ENCODE results near the gene UNC45B. TPM values are rescaled to one million over a fixed set of nuclear protein-coding genes. Genes with fewer than 3 reads are reported as not detected.
"Not testable (repeated sequence)": the region's sequence is repeated elsewhere in the genome, so short reads cannot be mapped to it uniquely, and the experiment has no call there.

Gene UNC45B, protein sequence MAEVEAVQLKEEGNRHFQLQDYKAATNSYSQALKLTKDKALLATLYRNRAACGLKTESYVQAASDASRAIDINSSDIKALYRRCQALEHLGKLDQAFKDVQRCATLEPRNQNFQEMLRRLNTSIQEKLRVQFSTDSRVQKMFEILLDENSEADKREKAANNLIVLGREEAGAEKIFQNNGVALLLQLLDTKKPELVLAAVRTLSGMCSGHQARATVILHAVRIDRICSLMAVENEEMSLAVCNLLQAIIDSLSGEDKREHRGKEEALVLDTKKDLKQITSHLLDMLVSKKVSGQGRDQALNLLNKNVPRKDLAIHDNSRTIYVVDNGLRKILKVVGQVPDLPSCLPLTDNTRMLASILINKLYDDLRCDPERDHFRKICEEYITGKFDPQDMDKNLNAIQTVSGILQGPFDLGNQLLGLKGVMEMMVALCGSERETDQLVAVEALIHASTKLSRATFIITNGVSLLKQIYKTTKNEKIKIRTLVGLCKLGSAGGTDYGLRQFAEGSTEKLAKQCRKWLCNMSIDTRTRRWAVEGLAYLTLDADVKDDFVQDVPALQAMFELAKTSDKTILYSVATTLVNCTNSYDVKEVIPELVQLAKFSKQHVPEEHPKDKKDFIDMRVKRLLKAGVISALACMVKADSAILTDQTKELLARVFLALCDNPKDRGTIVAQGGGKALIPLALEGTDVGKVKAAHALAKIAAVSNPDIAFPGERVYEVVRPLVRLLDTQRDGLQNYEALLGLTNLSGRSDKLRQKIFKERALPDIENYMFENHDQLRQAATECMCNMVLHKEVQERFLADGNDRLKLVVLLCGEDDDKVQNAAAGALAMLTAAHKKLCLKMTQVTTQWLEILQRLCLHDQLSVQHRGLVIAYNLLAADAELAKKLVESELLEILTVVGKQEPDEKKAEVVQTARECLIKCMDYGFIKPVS
- total RNA-seq: not detected in 2 replicates

DNA sequence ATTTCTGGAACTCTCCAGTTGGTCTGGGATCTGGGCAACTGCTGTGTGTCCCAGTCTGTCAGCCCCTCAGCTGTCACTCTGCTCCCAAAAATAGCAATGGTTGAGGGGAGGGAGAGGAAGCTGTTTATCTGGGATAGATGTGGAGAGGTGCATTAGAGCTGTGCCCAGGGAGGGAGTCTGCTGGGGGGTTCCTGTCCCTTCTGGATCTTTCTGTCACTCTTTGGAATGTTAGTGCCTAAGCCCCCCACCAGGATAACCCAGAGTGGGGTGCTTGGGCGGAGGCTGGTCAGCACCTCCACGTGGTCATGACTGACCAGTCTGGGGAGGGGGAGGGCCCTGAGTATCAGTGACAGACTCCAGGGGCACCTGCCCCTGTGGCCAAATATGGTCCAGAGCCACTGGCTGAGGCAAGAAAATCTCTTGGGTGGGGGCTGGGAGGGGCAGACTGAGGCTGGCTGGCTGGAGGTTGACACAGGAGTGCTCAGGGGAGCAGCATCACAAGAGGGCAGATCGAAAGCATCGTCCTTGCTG, at the start of gene UNC45B:
Gene UNC45B, plus strand, starts transcription at position 443 of the 531 bp plus-strand sequence. CDS start 447 bp downstream, outside the sequence.
- no peak within 1 kb of the TSS for H3K4me3 ChIP-seq (ENCODE audit: low read depth, low read length)
- no peak for DNase-seq (ENCODE audit: low read depth)
- TF ChIP-seq, protein P1, sequence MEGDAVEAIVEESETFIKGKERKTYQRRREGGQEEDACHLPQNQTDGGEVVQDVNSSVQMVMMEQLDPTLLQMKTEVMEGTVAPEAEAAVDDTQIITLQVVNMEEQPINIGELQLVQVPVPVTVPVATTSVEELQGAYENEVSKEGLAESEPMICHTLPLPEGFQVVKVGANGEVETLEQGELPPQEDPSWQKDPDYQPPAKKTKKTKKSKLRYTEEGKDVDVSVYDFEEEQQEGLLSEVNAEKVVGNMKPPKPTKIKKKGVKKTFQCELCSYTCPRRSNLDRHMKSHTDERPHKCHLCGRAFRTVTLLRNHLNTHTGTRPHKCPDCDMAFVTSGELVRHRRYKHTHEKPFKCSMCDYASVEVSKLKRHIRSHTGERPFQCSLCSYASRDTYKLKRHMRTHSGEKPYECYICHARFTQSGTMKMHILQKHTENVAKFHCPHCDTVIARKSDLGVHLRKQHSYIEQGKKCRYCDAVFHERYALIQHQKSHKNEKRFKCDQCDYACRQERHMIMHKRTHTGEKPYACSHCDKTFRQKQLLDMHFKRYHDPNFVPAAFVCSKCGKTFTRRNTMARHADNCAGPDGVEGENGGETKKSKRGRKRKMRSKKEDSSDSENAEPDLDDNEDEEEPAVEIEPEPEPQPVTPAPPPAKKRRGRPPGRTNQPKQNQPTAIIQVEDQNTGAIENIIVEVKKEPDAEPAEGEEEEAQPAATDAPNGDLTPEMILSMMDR (conservative IDR thresholded peaks at IDR 0.05; ENCODE audit: low read depth, low read length): no peak

DNA sequence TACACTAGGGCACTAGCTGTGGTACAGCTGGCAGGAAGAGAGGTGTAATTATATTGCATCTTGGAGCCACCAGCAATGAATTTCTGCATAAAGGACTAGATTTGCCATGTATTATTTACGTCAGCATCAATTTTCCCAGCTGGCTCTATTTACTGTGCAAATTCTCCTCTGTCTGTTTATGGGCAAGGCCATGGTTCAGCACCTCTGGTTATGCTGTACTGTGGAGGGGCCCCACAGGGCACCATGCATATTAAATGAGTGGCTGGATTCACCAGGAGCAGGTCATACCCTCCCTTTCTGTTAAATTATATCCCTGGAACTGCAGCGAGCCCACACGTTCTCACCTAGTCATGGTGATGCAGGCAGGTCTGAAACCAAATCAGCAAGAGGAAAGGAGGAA, 47.7 kb upstream of the UNC45B start:
- no peak for DNase-seq (ENCODE audit: low read depth)
- H3K4me3 ChIP-seq (ENCODE audit: low read depth, low read length): no peak overlapping the region
- TF ChIP-seq, protein P1 (conservative IDR thresholded peaks at IDR 0.05; ENCODE audit: low read depth, low read length): no peak

DNA sequence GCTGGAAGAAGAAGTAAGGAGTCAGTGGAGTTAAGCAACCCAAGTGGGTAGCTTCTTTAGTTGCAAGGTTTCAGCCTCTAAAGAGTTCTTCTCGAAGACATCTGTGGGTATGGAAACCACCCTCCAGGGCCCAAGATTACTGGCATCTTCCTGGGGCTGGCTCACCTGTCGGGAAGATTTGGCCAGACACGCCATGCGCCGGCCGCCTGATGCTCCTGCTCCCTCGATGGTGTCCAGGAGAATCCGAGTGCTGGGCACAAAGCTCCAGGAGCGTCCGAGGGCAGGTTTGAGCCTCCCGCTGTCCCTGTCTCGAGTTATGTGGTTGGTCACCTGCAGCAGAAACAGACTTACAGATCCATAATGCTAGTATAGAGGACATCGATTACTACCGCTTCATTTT, 46.6 kb upstream of the UNC45B start:
- no peak overlapping the region for H3K4me3 ChIP-seq (ENCODE audit: low read depth, low read length)
- DNase-seq (ENCODE audit: low read depth): no peak
- TF ChIP-seq, protein P1 (conservative IDR thresholded peaks at IDR 0.05; ENCODE audit: low read depth, low read length): no peak

DNA sequence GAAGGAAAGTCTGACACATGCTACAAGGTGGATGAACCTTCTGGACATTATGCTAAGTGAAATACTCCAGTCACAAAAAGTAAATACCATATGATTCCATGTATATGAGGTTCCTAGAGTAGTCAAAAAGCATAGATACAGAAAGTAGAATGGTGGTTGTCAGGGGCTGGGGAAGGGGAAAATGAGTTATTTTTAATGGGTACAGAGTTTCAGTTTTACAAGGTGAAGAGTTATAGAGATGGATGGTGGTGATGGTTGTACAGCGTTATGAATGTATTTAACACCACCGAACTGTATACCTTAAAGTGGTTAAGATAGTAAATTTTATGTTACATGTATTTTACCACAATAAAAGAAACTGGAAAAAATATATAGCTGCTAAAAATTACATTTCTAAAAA, 45.9 kb upstream of the UNC45B start:
- no peak overlapping the region for H3K4me3 ChIP-seq (ENCODE audit: low read depth, low read length)
- DNase-seq (ENCODE audit: low read depth): no peak
- TF ChIP-seq, protein P1 (conservative IDR thresholded peaks at IDR 0.05; ENCODE audit: low read depth, low read length): no peak

DNA sequence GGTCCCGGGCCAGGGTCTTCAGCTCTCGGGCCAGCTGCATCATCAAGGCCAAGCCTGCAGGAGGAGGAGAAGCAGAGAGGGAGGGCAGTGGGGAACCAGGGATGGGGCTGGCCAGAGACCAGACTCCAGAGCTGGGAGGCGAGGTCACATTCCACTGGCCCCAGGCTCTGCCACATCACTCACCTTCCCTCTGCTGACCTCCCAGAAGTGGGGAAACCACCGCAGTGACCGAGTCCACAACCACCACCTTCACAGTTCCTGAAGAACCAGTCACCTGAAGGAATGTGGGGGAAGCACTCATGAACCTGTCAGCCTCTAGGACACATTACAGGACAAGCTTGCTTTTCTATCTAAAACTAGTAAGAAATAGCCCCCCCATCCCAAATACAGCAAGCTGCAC, 44.3 kb upstream of the UNC45B start:
- TF ChIP-seq, protein P1 (conservative IDR thresholded peaks at IDR 0.05; ENCODE audit: low read depth, low read length): no peak
- no peak for DNase-seq (ENCODE audit: low read depth)
- no peak overlapping the region for H3K4me3 ChIP-seq (ENCODE audit: low read depth, low read length)

DNA sequence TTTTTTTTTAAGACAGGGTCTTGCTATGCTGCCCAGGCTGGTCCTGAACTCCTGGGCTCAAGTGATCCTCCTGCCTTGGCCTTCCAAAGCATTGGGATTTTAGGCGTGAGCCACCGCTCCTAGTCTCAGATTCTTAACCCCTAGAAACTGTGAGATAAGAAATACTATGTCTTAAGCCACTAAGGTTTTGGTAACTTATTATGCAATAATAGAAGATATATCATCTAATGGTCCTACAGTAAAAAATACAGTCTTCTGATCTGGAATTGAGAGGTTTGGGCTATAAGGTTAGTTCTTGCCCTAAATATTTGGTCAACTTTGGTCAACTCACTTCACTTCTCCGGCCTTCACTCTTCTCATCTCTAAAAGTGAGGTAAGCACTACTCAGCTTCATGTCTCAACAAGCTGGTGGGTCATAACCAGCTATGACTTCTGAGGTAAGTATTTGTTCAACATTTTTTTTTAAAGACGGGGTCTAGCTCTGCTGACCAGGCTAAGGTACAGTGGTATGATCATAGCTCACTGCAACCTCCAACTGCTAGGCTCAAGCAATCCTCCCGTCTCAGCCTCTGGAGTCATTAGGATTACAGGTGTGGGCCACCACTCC, 42.7 kb upstream of the UNC45B start:
- H3K4me3 ChIP-seq (ENCODE audit: low read depth, low read length): no peak overlapping the region
- no peak for DNase-seq (ENCODE audit: low read depth)
- TF ChIP-seq, protein P1 (conservative IDR thresholded peaks at IDR 0.05; ENCODE audit: low read depth, low read length): no peak

DNA sequence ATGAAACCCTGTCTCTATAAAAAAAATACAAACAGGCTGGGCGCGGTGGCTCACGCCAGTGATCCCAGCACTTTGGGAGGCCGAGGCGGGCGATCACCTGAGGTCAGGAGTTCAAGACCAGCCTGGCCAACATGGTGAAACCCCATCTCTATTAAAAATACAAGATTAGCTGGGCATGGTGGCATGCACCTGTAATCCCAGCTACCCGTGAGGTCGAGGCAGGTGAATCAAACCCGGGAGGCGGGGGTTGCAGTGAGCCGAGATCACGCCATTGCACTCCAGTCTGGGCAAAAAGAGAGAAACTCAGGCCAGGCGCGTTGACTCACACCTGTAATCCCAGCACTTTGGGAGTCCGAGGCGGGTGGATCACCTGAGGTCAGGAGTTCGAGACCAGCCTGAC, 36.8 kb upstream of the UNC45B start:
- not testable (repeated sequence) for H3K4me3 ChIP-seq (ENCODE audit: low read depth, low read length); DNase-seq (ENCODE audit: low read depth)
